Thyroid gland (tissue), 4 donors: ENCODE results near the gene SYTL3. TPM values are rescaled to one million over a fixed set of nuclear protein-coding genes. Genes with fewer than 3 reads are reported as not detected.
A peak's percentile ranks its signal among the peaks of the same experiment; 100 is the strongest.

Experiments
- DNase-seq, 2 donors: peaks; one replicate each; pipeline ENCODE4 v3.0.0-alpha.2; 2019
- H3K27ac ChIP-seq, 3 donors: fragments of 200-600 bp; sonication (generic); 1 replicate in 2 of 3; 2 replicates in 1 of 3; pipeline ENCODE4 v1.5.1; 2016 to 2019; ENCODE audit warnings: mild to moderate bottlenecking in 1 of 3, moderate library complexity in 1 of 3
- H3K27me3 ChIP-seq: fragments of 200-600 bp; sonication (generic); one replicate; pipeline ENCODE4 v1.5.1; 2019
- H3K36me3 ChIP-seq, 2 donors: fragments of 200-600 bp; sonication (generic); one replicate each; pipeline ENCODE4 v1.5.1; 2016 to 2019
- H3K4me1 ChIP-seq, 2 donors: fragments of 200-600 bp; sonication (generic); one replicate each; pipeline ENCODE4 v1.5.1; 2017 to 2019
- H3K4me3 ChIP-seq, 3 donors: fragments of 200-600 bp; sonication (generic); replicated peaks in 1 of 3; 1 replicate in 2 of 3; 2 replicates in 1 of 3; pipeline ENCODE4 v1.5.1; 2016; ENCODE audit warnings: mild to moderate bottlenecking in 1 of 3
- H3K9me3 ChIP-seq: fragments of 200-600 bp; sonication (generic); one replicate; pipeline ENCODE4 v1.5.1; 2017
- POLR2A ChIP-seq, 2 donors: fragments of 450-650 bp; IDR thresholded peaks; one replicate each; pipeline ENCODE4 v1.6.1; 2017; ENCODE audit warnings: antibody characterized with exemption in 2 of 2, mild to moderate bottlenecking in 2 of 2, moderate library complexity in 1 of 2
- WGBS, 2 donors: methylation state at CpG; one replicate each; pipeline ENCODE4 v1.1.5; 2017; 5-methylcytosine and 5-hydroxymethylcytosine counted together
- intact Hi-C: fragments of 100-400 bp; cut with DNase I; formaldehyde crosslinking; loops from one replicate; pipeline ENCODE4 v1.15.1; 2023
- total RNA-seq, 4 donors: library from RNA; depleted of rRNA; stranded (reverse); fragments of >200 nt; gene quantifications; one replicate each; pipeline ENCODE4 v1.2.3, GENCODE V29; 2016
- TF ChIP-seq, protein P1 (sequence below), 6 experiments: fragments of 200-600 bp in 3 of 6; fragments of 450-650 bp in 3 of 6; sonication (generic) in 3 of 6; IDR thresholded peaks; one replicate each; pipeline ENCODE4 v1.5.1; 2016 to 2019; ENCODE audit warnings: antibody characterized with exemption in 6 of 6, mild to moderate bottlenecking in 2 of 6, inconsistent platforms in 1 of 6, moderate library complexity in 1 of 6

The SYTL3 gene
- total RNA-seq, 4 donors from 2014 or later = 16.9 to 33.0 (median 24.4) TPM

DNA sequence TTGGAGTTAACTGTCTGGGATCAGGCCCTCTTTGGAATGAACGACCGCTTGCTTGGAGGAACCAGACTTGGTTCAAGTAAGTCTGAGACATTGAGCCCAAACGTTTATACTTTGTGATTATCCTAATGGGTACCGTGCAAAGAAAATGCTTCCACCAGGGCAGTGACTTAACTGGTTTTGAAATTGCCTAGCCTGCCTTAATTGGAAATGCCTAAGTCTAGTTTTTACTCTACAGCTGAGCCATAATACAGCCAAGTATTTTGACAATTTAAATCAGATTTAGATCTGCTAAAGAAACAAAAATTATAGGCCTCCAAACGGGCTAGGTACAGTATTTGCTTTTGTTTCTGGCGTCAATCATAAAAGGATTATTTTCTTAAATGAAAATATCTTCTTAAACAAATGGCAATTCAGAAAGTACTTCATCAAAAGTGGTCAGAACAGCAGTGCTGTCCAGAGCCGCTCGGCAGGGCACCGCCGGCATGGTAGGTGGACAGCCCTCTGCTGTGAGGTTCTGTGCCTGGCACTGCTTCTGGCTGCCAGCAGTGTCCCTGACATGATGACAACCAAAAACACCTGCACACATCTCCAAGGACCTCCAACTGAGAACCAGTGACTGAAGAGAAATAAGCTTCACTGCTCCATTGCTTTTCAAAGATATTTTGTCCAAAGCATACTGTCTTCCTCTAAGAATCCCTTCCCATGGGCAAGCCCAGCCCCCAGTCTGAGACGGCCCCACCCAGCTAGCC is 113.8 kb downstream of the SYTL3 start:
- 50 to 62% methylated on average over 11 of the region's 11 CpGs for WGBS, 2 donors
- no peak overlapping the region for H3K4me3 ChIP-seq
- intact Hi-C loops = no loop called here
- TF ChIP-seq, protein P1, sequence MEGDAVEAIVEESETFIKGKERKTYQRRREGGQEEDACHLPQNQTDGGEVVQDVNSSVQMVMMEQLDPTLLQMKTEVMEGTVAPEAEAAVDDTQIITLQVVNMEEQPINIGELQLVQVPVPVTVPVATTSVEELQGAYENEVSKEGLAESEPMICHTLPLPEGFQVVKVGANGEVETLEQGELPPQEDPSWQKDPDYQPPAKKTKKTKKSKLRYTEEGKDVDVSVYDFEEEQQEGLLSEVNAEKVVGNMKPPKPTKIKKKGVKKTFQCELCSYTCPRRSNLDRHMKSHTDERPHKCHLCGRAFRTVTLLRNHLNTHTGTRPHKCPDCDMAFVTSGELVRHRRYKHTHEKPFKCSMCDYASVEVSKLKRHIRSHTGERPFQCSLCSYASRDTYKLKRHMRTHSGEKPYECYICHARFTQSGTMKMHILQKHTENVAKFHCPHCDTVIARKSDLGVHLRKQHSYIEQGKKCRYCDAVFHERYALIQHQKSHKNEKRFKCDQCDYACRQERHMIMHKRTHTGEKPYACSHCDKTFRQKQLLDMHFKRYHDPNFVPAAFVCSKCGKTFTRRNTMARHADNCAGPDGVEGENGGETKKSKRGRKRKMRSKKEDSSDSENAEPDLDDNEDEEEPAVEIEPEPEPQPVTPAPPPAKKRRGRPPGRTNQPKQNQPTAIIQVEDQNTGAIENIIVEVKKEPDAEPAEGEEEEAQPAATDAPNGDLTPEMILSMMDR (IDR thresholded peaks at IDR 0.05) = no peak
- no peak for TF ChIP-seq POLR2A (IDR thresholded peaks at IDR 0.05)
- no peaks in the 10 kb centered on the region for H3K9me3 ChIP-seq
- H3K27me3 ChIP-seq = no peaks in the 10 kb centered on the region
- H3K36me3 ChIP-seq = peaks cover 40 to 46% of the 10 kb centered on the region in 2 donors
- H3K27ac ChIP-seq = peak overlapping the region; percentile 76 to 83 (median 82)
- peak; percentile 63 to 68 for DNase-seq
- peaks cover 10 to 40% of the 10 kb centered on the region in 2 donors for H3K4me1 ChIP-seq

DNA sequence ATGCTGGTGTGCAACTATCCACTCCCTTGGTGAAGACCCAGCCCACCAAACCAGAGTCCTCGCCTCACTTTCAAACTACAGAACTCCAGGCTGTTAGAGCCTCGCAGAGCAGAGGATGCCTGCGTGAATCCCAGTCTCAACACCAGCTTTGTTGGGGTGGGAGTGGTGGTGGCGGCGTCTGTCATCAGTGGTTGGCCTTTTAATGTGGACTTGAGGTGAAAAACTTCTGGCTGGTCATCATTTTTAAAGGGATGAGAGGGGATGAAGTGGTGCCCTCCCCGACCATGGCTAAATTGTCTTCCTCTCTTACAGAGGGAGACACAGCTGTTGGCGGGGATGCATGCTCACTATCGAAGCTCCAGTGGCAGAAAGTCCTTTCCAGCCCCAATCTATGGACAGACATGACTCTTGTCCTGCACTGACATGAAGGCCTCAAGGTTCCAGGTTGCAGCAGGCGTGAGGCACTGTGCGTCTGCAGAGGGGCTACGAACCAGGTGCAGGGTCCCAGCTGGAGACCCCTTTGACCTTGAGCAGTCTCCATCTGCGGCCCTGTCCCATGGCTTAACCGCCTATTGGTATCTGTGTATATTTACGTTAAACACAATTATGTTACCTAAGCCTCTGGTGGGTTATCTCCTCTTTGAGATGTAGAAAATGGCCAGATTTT is 114.5 kb downstream of the SYTL3 start:
- no peak for DNase-seq
- Histone ChIP-seq H3K9me3 (no peaks in the 10 kb centered on the region), H3K27me3 (no peaks in the 10 kb centered on the region), H3K36me3 (peaks cover 47 to 53% of the 10 kb centered on the region in 2 donors), H3K27ac (peak overlapping the region; percentile 76 to 83 (median 82)), H3K4me1 (peaks cover 10 to 40% of the 10 kb centered on the region in 2 donors), H3K4me3 (no peak overlapping the region)
- 94 to 98% methylated on average over 14 of the region's 14 CpGs for WGBS, 2 donors
- no peak for TF ChIP-seq POLR2A (IDR thresholded peaks at IDR 0.05)
- TF ChIP-seq, protein P1 (IDR thresholded peaks at IDR 0.05) = no peak
- intact Hi-C loops = no loop called here

DNA sequence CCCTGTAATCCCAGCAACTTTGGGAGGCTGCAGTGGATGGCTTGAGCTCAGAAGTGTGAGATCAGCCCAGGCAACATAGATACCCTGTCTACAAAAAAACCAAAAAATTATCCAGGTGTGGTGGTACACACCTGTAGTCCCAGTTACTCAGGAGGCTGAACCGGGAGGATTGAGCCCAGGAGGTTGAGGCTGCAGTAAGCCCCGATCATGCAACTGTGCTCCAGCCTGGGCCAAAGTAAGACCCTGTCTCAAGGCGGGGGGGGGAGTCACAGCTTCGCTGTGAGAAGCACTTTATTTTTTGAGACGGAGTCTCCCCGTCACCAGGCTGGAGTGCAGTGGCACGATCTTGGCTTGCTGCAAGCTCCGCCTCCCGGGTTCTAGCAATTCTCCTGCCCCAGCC is 115.1 kb downstream of the SYTL3 start:
- H3K4me3 ChIP-seq = no peak overlapping the region

DNA sequence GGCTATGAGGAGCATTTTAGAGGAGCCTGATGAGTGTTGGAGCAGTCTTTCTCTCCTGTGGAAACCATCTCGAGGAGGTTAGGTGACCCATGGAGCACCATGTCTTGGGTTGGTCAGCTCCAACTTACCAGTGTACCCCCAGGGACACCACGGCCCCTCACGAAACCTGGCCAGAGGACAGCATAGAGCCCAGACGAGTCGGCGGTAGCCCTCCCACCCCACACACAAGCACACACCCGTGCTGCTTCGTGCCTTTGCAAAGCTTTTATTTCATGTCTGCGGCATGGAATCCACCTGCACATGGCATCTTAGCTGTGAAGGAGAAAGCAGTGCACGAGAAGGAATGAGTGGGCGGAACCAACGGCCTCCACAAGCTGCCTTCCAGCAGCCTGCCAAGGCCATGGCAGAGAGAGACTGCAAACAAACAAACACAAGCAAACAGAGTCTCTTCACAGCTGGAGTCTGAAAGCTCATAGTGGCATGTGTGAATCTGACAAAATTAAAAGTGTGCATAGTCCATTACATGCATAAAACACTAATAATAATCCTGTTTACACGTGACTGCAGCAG is 115.7 kb downstream of the SYTL3 start:
- H3K9me3 ChIP-seq = no peaks in the 10 kb centered on the region
- intact Hi-C loops = no loop called here
- no peak for TF ChIP-seq POLR2A (IDR thresholded peaks at IDR 0.05)
- TF ChIP-seq, protein P1 (IDR thresholded peaks at IDR 0.05) = no peak
- 89 to 90% methylated on average over 10 of the region's 13 CpGs for WGBS, 2 donors
- H3K4me1 ChIP-seq = peaks cover 9 to 31% of the 10 kb centered on the region in 2 donors
- DNase-seq = no peak
- H3K27me3 ChIP-seq = no peaks in the 10 kb centered on the region
- H3K36me3 ChIP-seq = peaks cover 60 to 66% of the 10 kb centered on the region in 2 donors
- no peak overlapping the region for H3K27ac ChIP-seq
- no peak overlapping the region for H3K4me3 ChIP-seq

More for the DNA sequence above, 115.1 kb downstream of the SYTL3 start:
- no peaks in the 10 kb centered on the region for H3K27me3 ChIP-seq
- intact Hi-C loops = no loop called here
- H3K4me1 ChIP-seq = peaks cover 10 to 37% of the 10 kb centered on the region in 2 donors
- no peak for DNase-seq
- 96 to 100% methylated on average over 7 to 9 of the region's 9 CpGs for WGBS, 2 donors
- peaks cover 53 to 60% of the 10 kb centered on the region in 2 donors for H3K36me3 ChIP-seq
- H3K9me3 ChIP-seq = no peaks in the 10 kb centered on the region
- no peak for TF ChIP-seq POLR2A (IDR thresholded peaks at IDR 0.05)
- TF ChIP-seq, protein P1 (IDR thresholded peaks at IDR 0.05) = no peak
- H3K27ac ChIP-seq = peak overlapping the region in 1 of 3 donors; percentile 83
